ENCODE results near the gene FER1L5.

FER1L5 gene

GRCh38 chr2:96618596-96619283 lies 23.8 kb upstream of the FER1L5 start:
- TF ChIP-seq ZFX (IDR thresholded peaks at IDR 0.05; ENCODE audit: borderline replicate concordance), result no peak
- no peak for TF ChIP-seq CTCF (IDR thresholded peaks at IDR 0.05)
- no peak overlapping the region for H3K27ac ChIP-seq

- TF ChIP-seq ZFX (IDR thresholded peaks at IDR 0.05; ENCODE audit: borderline replicate concordance), result no peak
- no peak for TF ChIP-seq CTCF (IDR thresholded peaks at IDR 0.05)
- H3K27ac ChIP-seq, result no peak overlapping the region
Measured at GRCh38 chr2:96622544-96622943, 20.0 kb upstream of the FER1L5 start.

- no peak for TF ChIP-seq ZFX (IDR thresholded peaks at IDR 0.05; ENCODE audit: borderline replicate concordance)
- no peak overlapping the region for H3K27ac ChIP-seq
Measured at GRCh38 chr2:96623116-96623515, 19.4 kb upstream of the FER1L5 start.

GRCh38 chr2:96625571-96626552 lies 16.7 kb upstream of the FER1L5 start:
- TF ChIP-seq CTCF (IDR thresholded peaks at IDR 0.05) (no peak), ZFX (IDR thresholded peaks at IDR 0.05; ENCODE audit: borderline replicate concordance) (no peak)
- no peak overlapping the region for H3K27ac ChIP-seq

- TF ChIP-seq CTCF (IDR thresholded peaks at IDR 0.05), result no peak
- no peak overlapping the region for H3K27ac ChIP-seq
Measured at GRCh38 chr2:96626553-96626942, 16.0 kb upstream of the FER1L5 start.

GRCh38 chr2:96631804-96632435 lies 10.6 kb upstream of the FER1L5 start:
- no peak overlapping the region for H3K27ac ChIP-seq
- no peak for TF ChIP-seq ZFX (IDR thresholded peaks at IDR 0.05; ENCODE audit: borderline replicate concordance)
- no peak for TF ChIP-seq CTCF (IDR thresholded peaks at IDR 0.05)

- no peak for TF ChIP-seq ZFX (IDR thresholded peaks at IDR 0.05; ENCODE audit: borderline replicate concordance)
- no peak for TF ChIP-seq CTCF (IDR thresholded peaks at IDR 0.05)
- H3K27ac ChIP-seq, result no peak overlapping the region
Measured at GRCh38 chr2:96633641-96634040, 8.9 kb upstream of the FER1L5 start.
